Left renal cortex interstitium (tissue), 4 donors: Measurements from ENCODE around the gene YARS1. TPM values are rescaled to one million over a fixed set of nuclear protein-coding genes. Genes with fewer than 3 reads are reported as not detected.
A peak's percentile ranks its signal among the peaks of the same experiment; 100 is the strongest.
"Not testable (repeated sequence)": the region's sequence is repeated elsewhere in the genome, so short reads cannot be mapped to it uniquely, and the experiment has no call there.

ENCODE experiments used
- DNase-seq, 4 donors: peaks; one replicate each; pipeline ENCODE4 v3.0.0-alpha.2; 2013; ENCODE audit warnings: low read depth in 4 of 4, low spot score in 2 of 4, missing footprints in 1 of 4
- polyA plus RNA-seq, 4 donors: library from polyadenylated mRNA; unstranded; fragments of 120-200 nt; gene quantifications; one replicate each; pipeline ENCODE4 v1.2.1, GENCODE V29; 2013; ENCODE audit not compliant: insufficient read length in 4 of 4

YARS1 gene
- polyA plus RNA-seq, 4 donors, result 52.0 to 72.6 (median 59.5) TPM

DNA sequence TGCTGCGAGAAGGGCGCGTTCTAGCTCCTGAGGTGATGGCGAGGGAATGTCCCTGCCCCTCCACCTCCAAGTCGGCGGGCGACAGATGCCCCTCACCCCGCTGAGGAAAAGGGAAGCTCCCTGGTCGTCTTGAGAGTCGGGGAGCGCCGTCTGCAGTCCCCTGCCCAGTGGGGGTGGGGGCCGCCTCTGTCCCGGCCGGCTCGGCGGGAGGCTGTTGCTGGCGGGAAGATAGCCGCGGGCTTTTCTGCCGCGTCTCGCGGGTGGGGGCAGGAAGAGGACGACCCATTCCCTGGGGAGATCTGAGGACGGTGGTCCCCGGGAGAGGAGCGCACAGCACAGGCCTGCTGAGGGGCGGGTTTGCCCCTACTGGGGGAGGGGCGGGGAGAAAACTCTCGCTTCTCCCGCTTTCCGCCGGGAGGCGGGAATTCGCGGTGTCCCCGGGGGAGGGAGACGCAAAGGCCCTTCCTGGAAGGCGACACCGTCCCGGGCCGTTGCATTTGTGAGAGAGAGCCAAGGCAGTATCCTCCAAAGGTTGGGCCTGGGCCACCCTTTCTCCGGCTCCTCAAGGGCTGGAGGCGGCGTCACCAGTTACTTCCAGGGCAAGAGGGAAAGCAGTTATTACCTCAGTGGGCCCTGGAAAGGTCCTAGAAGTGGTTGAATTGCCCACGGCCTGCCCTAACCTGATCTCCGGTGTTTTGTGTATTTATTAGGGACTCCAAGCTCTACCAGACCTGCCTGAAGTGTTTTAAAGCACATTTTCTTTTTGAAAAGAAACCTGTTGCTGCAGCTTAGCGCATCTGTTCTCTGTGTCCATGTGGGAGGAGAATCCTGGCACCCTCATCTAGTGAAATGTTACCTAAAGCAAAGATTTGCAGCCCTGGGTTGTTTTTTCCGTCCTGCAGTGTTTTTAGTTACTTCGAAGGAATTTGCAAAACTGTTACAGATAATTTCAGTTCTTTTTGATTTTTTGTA, 943 bp upstream of the YARS1 start:
- DNase-seq, result peak; percentile 69 to 84 (median 72)

DNA sequence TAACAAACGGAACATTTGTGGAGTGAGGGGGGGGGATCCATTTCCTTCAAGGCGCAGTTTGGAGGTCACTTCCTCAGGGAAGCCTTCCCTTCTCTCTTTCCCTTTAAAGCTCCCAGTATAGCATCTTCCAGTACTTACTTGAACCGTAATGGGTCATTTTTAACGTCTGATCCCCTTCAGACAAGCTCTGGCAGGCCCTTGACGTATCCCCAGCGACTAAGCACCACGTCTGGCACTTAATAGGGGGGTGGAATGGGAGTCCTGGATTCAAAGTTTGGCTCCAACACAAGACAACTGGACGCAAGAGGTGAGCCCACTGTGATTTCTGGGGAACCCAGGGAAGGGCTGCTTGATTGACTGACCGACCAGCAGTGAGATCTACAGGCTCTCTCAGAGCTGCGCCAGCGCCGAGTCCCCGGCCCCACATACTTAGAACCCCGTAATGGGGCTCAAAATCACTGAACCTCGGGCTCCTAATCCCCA, 441 bp downstream of the YARS1 start:
- DNase-seq, result peak in 2 of 4 donors; percentile 8 to 13

DNA sequence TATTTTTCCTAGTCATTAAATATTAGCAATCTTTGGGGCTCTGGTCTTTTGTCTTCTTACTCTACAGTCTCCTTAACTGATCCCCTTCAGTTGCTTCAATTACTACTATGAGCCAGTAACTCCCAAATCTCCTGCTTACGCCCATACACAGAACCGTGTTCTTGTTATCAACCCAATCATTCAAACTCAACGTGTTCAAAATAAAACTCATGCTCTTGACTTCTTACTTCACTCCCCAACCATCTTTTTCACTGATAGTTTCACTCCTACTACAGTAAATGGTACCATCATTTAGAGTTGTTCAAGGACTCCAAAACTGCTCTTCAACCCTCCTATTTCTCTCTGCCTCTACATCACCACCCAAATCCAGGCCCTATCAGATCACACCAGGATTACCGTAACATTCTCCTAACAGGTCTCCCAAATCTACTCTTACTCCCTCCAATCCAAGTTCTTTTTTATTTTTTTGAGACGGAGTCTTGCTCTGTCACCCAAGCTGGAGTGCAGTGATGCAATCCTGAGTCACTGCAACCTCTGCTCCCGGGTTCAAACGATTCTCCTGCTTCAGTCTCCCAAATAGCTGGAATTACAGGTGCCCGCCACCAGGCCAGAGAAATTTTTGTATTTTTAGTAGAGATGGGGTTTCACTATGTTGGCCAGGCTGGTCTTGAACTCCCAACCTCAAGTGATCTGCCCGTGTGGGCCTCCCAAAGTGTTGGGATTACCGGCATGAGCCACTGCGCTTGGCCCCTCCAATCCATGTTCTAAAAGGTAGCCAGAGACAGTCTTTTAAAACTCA, 3.0 kb downstream of the YARS1 start:
- no peak for DNase-seq

DNA sequence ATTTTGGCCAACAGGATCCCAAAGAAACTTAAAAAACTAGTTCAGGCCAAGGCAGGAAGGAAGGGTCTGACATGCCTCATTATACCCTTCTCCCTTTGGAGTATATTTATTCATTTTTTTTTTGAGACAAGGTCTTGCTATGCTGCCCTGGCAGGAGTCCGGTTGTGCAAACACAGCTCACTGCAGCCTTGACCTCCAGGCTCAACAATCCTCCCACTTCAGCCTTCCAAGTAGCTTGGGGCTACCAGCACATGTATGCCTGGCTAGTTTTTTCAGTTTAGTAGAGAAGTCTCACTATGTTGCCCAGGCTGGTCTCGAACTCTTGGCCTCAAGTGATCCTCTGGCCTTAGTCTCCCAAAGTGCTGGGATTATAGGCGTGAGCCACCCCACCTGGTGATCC, 5.2 kb downstream of the YARS1 start:
- DNase-seq, result no peak

DNA sequence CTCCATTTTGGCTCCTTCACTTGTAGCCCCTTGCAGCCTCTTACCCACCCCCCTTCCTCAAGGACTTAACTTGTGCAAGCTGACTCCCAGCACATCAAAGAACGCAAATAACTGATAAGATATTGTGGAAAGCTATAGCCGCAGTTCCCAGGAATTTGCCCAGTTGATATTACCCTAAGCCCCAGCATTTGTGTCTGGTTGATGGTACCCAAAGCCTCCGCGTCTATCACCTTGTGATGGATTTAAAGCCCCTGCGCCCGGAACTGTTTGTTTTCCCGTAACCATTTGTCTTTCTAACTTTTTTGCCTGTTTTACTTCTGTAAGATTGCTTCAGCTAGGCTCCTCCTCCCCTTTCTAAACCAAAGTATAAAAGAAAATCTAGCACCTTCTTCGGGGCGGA, 5.9 kb downstream of the YARS1 start:
- DNase-seq, result no peak

DNA sequence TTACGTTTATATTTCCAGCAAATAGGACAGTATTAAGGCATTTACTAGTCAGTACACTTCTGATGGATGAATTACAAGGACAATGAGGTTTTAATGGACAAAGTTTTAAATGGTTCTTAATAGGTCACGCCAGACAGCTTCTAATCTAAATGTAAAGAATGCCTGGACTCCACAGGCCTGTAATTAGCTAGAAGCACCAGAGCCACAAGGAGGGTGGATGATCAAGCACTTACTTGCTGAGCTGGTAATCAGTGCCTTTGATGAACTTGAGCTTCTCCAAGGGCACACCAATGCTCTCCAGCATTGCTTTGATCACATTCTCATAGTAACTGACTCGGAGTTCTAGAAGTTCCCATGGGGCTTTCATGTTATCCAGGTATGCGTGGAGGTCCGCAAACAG, 6.8 kb downstream of the YARS1 start:
- DNase-seq, result no peak

DNA sequence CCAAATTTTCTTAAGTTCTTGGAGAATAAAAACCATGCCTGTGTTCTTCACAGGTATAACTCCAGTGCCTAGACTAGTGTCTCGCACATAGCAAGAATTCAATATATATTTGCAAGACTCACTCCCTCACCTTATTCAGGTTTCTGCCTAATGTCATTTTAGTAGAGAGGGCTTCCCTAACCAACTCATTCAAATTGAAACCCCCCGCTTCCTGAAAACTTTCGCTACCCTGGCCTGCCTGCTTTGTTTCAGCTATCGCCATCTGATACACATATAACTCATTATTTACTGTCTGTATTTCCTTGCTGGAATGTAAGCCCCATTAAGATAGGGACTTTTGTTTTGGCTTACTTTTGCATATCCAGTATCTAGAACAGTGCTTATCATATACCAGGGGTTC, 8.6 kb downstream of the YARS1 start:
- DNase-seq, result no peak

DNA sequence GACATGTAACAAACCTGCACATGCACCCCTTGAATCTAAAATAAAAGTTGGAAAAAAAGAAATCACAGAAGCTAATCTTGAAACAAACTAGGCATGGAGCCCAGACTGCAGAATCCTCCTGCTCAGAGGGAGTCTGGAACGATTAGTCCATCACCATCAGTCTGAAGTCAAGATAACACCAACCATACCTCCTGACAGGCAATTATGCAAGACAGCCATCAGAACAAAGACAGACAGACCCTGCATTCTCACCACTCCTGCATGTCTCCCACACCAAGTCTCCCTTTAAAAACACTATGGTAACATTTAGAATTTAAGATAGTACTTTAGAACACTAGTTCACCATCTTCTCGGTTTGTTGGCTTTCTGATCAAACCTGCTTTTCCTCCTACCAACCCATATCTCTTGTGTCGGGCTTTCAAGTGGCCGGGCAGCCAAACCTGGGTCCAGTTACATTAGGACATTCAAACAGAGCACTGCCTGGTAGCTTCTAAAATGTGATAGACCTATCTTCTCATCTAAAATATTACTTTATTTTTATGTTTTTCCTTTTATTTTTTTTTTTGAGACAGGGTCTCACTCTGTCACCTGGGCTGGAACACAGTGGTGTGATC, 10.1 kb downstream of the YARS1 start:
- no peak for DNase-seq

DNA sequence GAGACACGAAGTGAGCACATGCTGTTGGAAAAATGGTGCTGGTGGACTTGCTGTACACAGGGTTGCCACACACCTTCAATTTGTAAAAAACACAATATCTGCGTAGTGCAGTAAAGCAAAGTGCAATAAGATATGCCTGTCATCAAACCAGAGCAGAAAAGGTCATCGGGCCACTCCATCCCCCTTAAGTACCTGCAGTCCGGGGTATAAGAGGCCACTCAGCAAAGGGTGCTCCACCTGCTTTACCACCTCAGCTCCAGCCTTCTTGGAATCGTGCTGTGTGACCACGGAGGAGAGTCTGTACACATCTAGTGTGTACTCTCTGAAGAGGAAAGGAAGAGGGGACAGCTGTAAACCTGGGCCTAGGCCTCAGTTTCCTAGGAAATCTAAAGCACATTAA, 10.9 kb downstream of the YARS1 start:
- DNase-seq, result no peak

DNA sequence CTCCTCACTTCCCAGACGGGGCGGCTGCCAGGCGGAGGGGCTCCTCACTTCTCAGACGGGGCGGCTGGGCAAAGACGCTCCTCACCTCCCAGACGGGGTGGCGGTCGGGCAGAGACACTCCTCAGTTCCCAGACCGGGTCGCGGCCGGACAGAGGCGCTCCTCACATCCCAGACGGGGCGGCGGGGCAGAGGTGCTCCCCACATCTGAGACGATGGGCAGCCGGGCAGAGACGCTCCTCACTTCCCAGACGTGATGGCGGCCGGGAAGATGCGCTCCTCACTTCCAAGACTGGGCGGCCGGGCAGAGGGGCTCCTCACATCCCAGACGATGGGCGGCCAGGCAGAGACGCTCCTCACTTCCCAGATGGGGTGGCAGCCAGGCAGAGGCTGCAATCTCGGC, 12.7 kb downstream of the YARS1 start:
- DNase-seq, result not testable (repeated sequence)

DNA sequence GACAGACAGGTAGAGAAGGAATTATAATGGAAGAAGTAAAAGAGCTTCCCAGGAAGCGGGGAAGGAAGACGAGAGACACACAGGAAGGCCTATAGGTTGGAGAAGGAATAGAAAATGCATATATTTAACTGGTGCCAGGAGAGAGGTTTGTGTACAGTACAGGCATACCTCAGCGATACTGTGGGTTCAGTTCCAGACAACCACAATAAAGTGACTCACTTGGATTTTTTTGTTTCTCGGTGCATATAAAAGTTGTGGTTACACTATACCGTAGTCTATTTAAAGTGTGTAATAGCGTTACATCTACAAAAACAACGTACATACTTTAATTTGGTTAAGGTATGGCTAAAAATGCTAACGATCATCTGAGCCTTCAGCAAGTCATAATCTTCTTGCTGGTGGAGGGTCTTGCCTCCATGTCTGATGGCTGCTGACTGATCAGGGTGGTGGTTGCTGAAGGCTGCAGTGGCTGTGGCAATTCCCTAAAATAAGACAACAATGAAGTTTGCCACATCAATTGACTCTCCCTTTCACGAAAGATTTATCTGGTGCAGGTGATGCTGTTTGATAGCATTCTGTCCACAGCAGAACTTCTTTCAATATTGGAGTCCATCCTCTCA, 16.0 kb downstream of the YARS1 start:
- no peak for DNase-seq

DNA sequence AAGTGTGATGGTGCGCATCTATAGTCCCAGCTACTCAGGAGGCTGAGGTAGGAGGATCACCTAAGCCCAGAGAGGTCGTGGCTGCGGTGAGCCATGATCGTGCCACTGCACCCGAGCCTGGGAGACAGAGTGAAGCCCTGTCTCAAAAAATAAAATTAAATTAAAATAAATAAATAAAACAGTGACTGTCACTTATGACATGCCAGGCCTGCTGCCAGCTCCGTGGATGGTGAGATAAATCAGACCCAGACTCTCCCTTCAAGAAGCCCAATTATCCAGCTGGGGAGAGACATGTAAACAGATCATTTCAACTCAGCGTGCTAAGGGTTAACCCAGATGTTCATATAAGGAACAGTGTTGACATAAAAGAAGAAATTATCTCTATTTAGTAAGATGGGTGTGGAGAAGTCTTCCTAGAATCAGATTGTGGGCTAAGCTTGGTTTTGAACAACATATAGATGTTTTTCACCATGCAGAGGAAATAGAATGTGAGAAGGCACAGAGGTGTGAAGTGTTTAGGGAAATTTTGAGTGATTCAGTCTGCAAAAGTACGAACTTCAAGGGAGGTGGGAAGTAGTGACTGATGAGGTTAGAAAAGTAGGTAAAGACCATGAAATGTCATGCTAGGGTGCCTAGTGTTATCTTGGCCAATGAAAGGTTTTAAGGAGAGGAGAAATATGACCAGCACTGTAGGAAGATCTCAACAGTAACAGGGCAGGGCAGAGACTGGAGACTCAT, 18.3 kb downstream of the YARS1 start:
- no peak for DNase-seq

DNA sequence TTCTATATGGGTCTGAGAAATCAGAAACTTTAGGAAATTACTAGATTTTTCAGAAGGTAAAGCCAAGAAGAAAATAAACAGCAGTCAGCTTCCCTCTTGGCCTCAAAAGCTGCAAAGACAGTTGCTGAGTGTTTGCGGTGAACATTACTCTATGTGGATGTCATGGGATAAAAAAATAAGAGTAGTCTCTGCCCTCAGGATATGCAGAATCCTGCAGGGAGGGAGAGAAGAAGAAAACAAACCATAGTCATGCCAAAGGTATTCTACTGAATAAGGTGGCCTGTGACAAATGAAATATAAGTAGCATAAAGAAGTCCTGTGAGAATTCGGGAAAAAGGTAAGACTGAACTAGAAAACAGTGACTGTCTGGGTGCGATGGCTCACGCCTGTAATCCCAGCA, 19.0 kb downstream of the YARS1 start:
- no peak for DNase-seq

DNA sequence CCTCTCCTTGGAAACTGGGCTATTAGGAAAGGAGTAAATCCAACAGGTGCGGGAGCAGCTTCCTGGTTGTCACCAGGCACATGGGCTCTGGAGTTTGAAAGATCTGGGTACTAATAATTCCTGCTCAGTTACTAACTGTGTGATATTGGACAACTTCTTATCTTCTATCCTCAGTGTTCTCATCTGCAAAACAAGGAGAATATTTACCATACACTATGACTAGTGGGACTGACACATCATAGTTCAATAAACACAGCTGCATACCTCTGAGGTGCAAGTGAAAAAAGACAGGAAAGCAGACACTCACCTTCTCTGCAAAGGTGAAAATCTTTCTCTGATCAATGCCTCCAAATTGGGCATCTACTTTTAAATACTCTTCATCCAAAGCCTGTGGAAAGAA, 19.7 kb downstream of the YARS1 start:
- no peak for DNase-seq

DNA sequence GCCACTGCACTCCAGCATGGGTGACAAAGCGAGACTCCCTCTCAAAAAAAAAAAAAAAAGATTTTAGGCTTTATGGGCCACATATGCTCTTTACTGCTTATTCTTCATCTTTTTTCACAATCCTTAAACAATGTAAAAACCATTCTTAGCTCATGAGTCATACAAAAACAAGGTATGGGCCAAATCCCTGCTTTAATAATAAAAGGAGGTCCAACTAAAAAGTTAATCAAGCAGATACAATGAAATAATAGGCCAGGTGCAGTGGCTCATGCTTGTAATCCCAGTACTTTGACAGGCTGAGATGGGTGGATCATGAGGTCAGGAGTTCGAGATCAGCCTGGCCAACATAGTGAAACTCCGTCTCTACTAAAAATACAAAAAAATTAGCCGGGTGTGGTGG, 21.4 kb downstream of the YARS1 start:
- not testable (repeated sequence) for DNase-seq

DNA sequence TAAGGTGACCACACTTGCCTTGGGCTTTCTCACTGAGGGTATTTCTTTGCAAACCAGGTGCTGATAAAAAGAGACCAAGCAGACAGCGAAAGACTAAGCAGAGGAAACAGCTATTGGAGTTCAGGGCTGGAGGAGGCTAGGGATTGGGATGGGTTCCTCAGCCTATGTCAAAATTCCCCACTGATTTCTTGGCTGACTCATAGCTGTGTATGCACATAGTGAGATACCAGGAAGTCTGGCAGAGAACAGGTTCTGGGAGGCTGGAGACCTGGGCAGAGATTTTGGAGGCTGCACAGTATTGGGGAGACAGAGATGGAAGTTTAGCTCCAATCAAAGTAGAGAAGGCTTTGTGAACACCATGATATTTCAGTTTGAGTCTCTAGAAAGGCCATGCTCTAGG, 25.3 kb downstream of the YARS1 start:
- no peak for DNase-seq

DNA sequence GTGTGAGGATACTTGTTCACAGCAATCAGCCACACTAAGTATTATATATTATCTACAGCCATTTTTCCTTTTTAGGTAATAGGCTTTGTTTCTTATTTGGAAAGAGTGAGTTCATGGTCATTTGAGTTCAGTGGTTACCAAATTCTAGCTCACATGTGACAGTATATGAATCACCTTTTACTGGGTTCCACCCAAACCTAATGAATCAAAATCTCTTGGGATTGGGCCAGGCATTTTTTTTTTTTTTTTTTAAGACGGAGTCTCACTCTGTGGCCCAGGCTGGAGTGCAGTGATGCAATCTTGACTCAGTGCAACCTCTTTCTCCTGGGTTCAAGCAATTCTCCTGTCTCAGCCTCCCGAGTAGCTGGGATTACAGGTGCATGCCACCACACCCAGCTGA, 27.8 kb downstream of the YARS1 start:
- not testable (repeated sequence) for DNase-seq

DNA sequence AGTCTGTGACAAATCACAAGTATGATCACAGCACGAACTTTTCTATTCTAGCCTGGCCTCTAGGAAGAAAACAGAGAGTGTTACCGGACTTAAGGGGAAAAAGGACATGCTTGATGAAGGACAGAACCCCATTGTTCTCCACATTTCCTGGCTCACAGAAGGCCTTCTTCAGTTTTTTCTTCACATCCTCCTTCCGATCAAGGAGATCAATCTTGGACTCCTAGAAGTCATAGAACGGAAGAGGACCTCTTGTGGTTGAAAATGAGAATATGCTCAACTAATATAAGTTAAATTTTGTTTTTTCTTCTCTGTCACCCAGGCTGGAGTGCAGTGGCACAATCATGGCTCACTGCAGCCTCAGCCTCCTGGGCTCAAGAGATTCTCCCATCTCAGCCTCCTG, 30.3 kb downstream of the YARS1 start:
- DNase-seq, result no peak

DNA sequence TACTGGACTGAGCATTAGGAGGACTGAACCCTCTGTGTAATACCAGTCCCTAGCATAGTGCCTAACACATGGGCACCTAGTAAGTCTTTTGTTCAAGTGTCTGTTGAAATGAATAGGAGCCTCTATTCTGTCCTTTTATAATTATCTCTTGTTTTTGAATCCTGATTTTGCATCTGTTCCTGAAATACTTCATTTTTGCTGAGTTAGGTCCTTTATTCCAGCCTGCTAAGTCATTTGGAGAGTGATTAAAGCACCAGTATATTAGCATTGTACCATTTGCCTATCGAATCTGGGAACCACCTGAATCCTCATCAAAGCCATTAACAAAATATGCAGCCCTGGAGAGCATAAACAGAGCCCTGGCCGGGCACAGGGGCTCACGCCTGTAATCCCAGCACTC, 32.3 kb downstream of the YARS1 start:
- DNase-seq, result no peak

DNA sequence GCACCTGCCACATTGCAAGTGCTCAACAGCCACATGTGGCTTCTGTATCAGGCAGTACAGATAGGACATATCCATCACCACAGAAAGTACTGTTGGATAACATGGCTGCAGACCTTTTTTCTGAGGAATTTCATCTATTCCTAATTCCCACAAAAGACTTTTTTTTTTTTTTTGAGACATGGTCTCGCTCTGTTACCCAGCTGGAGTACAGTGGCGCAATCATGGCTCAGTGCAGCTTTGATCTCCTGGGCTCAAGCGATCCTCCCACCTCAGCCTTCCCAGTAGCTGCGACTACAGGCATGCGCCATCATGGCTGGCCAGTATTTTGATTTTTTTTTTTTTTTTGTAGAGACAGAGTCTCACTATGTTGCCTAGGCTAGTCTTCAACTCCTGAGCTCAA, 33.3 kb downstream of the YARS1 start:
- DNase-seq, result no peak
